ENCODE results near the gene DNAJC15.

The DNAJC15 gene

DNA sequence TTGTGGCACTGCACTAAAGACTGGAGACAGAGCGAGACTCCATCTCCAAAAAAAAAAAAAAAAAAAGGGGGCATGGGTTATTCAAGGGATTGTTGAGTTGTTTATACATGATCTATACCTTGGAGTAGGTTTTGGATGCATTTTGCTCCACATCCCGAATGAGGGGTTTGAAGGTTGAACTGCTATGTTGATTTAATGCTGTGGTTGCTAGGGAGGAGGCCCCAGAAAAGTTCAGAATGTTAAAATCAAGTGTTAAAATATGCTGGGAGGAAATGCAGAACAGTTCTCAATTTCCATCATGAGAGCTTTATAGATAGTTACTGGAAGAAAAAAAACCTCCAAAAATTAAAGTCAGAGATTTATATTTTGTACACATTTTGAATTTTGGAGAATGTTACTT is 116.5 kb downstream of the DNAJC15 start:
- H3K27me3 ChIP-seq (ENCODE audit: control insufficient read depth, insufficient read depth, low read length) = no peaks in the 10 kb centered on the region
- no peak overlapping the region for H3K27ac ChIP-seq (ENCODE audit: low read depth, low read length)
- no peak overlapping the region for H3K9ac ChIP-seq (ENCODE audit: low read length)

DNA sequence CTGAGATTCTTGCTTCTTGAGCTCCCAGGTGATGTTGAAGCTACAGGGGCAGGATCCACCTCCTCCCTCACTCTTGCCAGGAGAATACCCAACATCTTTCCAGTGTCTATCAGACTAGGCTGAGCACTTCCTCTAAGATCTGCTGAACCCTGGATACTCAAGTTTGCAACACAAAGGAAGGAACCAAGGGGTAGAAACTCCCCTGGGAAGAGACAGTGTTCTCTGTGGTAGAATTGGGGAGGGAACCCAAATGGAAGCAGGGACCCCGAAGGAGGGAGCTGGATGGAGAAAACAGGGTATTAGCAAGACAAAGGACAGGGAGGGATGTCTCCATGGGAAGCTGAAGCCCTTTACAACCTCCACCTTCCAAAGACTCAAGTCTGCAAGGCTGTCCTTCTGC is 117.6 kb downstream of the DNAJC15 start:
- H3K36me3 ChIP-seq (ENCODE audit: control insufficient read depth, insufficient read depth, low read length) = no peaks in the 10 kb centered on the region
- peaks cover 3% of the 10 kb centered on the region for H3K4me1 ChIP-seq (ENCODE audit: control insufficient read depth, insufficient read depth, low read length)
- no peak overlapping the region for H3K27ac ChIP-seq (ENCODE audit: low read depth, low read length)
- no peaks in the 10 kb centered on the region for H3K27me3 ChIP-seq (ENCODE audit: control insufficient read depth, insufficient read depth, low read length)
- H3K4me3 ChIP-seq (ENCODE audit: low read length) = no peak overlapping the region
- no peak overlapping the region for H3K9ac ChIP-seq (ENCODE audit: low read length)

More for the DNA sequence above, 116.5 kb downstream of the DNAJC15 start:
- Histone ChIP-seq H3K4me1 (ENCODE audit: control insufficient read depth, insufficient read depth, low read length) (peaks cover 3% of the 10 kb centered on the region), H3K4me3 (ENCODE audit: low read length) (no peak overlapping the region), H3K36me3 (ENCODE audit: control insufficient read depth, insufficient read depth, low read length) (no peaks in the 10 kb centered on the region)

DNA sequence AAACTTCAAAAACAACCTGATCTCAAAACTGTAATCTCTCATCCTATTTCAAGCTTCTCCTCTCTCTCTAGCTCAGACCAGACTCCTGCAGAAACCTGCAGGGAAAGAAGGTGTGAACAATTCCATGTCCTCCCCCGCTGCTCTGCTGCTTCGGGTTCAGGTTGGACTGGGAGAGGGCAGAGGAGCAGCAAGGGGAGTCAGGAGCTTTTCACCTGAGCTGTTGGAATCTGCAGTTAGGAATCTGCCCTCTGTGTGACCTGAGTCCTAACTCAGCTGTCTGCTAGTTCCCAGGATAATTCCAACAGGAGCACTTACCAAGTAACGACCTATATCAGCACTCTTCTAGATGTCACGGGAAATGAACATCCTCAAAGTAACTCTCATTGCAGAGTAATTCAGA is 118.3 kb downstream of the DNAJC15 start:
- Histone ChIP-seq H3K9ac (ENCODE audit: low read length) (no peak overlapping the region), H3K36me3 (ENCODE audit: control insufficient read depth, insufficient read depth, low read length) (no peaks in the 10 kb centered on the region), H3K4me3 (ENCODE audit: low read length) (no peak overlapping the region), H3K27me3 (ENCODE audit: control insufficient read depth, insufficient read depth, low read length) (no peaks in the 10 kb centered on the region), H3K4me1 (ENCODE audit: control insufficient read depth, insufficient read depth, low read length) (peaks cover 3% of the 10 kb centered on the region), H3K27ac (ENCODE audit: low read depth, low read length) (no peak overlapping the region)

DNA sequence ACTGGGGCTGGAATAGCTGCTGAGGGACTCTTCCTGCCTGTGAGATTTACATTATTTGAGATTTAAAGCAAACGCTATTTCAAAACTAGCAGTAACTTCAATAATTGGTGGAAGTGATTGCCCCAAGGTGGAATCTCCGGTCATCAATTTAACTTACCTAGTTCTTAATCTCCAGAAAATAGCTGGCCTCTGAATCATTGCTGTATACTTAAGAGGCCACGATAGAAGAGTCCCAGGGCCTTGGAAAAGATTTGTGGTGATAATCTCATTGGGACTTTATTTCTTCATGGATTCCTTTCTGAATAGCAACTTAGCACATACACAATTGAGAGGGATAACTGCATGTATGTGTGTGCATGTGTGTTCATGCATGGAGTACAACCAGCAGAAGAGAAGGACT is 120.2 kb downstream of the DNAJC15 start:
- Histone ChIP-seq H3K4me1 (ENCODE audit: control insufficient read depth, insufficient read depth, low read length) (peaks cover 3% of the 10 kb centered on the region), H3K4me3 (ENCODE audit: low read length) (no peak overlapping the region), H3K36me3 (ENCODE audit: control insufficient read depth, insufficient read depth, low read length) (no peaks in the 10 kb centered on the region), H3K27me3 (ENCODE audit: control insufficient read depth, insufficient read depth, low read length) (no peaks in the 10 kb centered on the region), H3K9ac (ENCODE audit: low read length) (no peak overlapping the region), H3K27ac (ENCODE audit: low read depth, low read length) (no peak overlapping the region)

DNA sequence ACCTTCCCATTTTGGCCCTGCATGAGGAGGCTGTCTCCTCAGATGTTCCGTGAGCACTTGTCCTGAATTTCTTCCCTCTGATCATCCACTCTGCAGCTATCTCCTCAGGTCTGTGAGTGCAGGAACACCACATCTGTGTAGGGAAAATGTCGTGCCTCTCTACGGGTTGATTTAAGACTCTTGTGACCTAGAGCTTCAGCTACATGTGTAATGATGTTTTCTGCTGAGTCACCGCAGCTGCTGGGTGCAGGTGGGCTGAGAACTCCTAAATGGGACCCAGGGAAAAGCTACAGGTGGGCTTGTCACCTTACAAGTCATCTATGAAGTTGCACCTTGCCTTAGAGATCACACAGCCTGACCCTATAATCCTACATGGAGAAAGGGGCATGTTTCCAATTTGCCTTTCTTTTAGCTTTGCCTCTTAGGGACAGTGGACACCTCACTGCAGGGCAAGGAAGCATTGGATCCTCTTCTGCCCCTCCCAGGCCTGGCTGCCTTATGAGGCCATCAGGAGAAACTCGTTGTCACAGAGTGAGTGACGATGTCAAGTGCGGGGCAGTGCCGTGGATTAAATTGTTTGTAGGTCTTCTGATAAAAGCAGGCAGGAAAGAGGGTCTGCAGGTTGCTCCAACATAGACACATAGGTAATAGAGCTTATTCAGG is 122.3 kb downstream of the DNAJC15 start:
- H3K9ac ChIP-seq (ENCODE audit: low read length) = no peak overlapping the region
- no peaks in the 10 kb centered on the region for H3K27me3 ChIP-seq (ENCODE audit: control insufficient read depth, insufficient read depth, low read length)
- H3K4me1 ChIP-seq (ENCODE audit: control insufficient read depth, insufficient read depth, low read length) = no peaks in the 10 kb centered on the region

DNA sequence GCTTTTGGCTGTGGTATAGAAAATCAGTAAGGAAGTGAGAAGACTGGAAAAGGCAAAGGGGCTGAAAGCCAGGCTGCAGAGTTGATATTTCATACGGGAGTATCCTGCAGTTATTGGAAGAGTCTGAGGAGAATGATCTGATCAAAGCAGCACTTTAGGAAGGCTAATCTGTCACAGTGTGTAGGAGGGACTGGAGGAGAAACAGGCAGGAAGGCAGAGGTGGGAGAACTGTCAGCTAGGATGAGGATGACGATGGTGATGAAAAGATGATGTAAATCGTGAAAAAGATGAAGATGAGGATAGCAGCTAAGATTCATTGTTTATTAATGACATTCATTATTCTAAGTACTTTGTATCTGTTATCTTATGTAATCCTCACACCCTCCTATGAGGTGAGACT is 123.0 kb downstream of the DNAJC15 start:
- no peaks in the 10 kb centered on the region for H3K4me1 ChIP-seq (ENCODE audit: control insufficient read depth, insufficient read depth, low read length)
- H3K4me3 ChIP-seq (ENCODE audit: low read length) = no peak overlapping the region

More for the DNA sequence above, 122.3 kb downstream of the DNAJC15 start:
- Histone ChIP-seq H3K36me3 (ENCODE audit: control insufficient read depth, insufficient read depth, low read length) (no peaks in the 10 kb centered on the region), H3K4me3 (ENCODE audit: low read length) (no peak overlapping the region), H3K27ac (ENCODE audit: low read depth, low read length) (no peak overlapping the region)

DNA sequence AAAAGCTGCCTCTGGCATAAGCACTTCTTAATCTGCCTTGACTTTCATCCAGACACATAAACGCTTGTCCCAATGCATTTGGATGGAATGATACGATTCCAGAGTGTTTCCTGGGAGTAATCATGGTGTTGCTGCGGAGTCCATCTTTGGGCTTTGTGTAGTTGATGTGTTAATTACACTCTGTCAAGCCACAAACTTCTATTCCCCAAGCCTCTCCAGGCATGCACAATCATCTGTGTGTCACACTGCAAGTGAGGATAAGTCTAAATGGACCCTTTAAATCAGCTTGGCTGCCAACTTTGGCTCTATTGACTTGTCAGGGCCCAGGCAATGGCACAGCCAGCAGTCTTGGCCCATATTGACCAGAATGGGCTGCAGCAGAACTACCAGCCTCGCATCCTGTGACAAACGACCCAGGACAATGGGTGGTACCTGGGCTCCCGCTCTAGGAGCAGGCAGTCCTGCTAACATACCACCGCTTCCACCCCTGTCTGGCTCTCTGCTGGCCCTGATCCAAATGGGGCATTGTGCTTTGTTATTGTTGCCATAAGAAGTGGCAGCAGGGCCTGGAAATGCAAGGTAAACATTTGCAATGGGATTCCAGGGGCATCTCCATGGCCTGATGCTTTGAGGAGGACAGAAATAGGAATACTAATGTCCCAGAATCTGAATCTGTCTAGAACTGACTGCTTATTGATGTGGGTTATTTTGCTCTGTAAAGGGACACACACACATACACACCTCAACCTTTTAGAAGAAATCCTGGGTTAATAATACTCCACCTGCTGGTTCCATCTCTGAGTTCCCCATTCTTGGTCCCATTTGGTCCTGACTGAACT is 127.2 kb downstream of the DNAJC15 start:
- no peak overlapping the region for H3K27ac ChIP-seq (ENCODE audit: low read depth, low read length)
- H3K4me1 ChIP-seq (ENCODE audit: control insufficient read depth, insufficient read depth, low read length) = no peaks in the 10 kb centered on the region
- H3K36me3 ChIP-seq (ENCODE audit: control insufficient read depth, insufficient read depth, low read length) = no peaks in the 10 kb centered on the region
- H3K4me3 ChIP-seq (ENCODE audit: low read length) = no peak overlapping the region
- no peaks in the 10 kb centered on the region for H3K27me3 ChIP-seq (ENCODE audit: control insufficient read depth, insufficient read depth, low read length)
- no peak overlapping the region for H3K9ac ChIP-seq (ENCODE audit: low read length)

More for the DNA sequence above, 123.0 kb downstream of the DNAJC15 start:
- Histone ChIP-seq H3K27ac (ENCODE audit: low read depth, low read length) (no peak overlapping the region), H3K9ac (ENCODE audit: low read length) (no peak overlapping the region), H3K36me3 (ENCODE audit: control insufficient read depth, insufficient read depth, low read length) (no peaks in the 10 kb centered on the region), H3K27me3 (ENCODE audit: control insufficient read depth, insufficient read depth, low read length) (no peaks in the 10 kb centered on the region)

DNA sequence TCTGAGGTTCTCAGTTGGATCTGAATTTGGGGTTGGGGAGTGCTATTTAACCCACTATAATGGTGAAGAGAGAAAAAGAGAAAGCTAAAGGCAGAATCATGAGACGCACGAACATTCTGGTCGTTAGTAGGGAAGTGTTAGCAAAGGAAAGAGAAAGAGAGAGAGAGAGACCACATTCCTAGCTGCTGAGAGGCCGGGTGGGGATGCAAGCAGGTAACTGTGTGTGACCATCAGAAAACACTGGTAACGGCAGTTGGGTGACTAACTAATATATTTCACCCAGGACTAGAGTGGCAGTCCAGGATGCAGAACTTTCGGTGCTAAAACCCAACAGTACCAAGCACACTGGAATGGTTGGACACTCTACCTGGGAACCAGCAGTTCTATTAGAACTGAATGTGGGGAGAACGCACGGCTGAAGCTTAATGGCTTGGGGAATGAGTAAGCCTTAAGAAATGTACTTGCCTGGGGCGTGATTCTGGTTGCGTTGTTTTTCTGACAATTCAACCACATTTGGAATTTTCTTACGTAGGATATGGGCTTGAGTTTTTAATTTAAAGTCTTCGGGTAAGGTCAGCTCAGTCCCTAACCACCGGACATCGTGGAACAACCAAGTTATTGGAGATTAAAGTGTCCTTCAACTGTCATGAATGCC is 130.2 kb downstream of the DNAJC15 start:
- Histone ChIP-seq H3K36me3 (ENCODE audit: control insufficient read depth, insufficient read depth, low read length) (no peaks in the 10 kb centered on the region), H3K9ac (ENCODE audit: low read length) (no peak overlapping the region), H3K4me1 (ENCODE audit: control insufficient read depth, insufficient read depth, low read length) (no peaks in the 10 kb centered on the region), H3K27ac (ENCODE audit: low read depth, low read length) (no peak overlapping the region), H3K4me3 (ENCODE audit: low read length) (no peak overlapping the region), H3K27me3 (ENCODE audit: control insufficient read depth, insufficient read depth, low read length) (no peaks in the 10 kb centered on the region)

DNA sequence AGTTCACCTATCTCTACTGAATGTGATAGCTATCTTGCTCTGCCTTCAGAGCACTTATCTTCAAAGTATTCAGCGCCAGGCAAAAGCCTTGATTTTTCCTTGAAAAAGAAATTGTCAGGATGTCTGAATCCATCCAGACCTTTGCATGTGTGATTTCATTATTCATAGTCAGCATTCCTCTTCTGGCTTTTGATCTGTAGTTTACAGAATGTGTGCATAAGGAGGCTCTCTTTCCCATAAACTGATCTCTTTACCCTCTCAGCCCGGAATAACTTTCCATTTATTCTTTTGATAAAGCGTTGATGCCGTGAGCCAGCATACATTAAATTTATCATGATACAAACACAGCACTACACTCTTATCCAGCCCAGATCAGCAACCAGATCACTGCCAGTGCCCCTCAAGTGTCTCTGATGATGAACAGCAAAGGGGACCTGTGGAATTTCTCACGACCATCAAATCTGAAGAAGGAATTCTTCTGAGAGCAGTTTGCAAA is 130.8 kb downstream of the DNAJC15 start:
- Histone ChIP-seq H3K4me3 (ENCODE audit: low read length) (no peak overlapping the region), H3K27me3 (ENCODE audit: control insufficient read depth, insufficient read depth, low read length) (no peaks in the 10 kb centered on the region)

DNA sequence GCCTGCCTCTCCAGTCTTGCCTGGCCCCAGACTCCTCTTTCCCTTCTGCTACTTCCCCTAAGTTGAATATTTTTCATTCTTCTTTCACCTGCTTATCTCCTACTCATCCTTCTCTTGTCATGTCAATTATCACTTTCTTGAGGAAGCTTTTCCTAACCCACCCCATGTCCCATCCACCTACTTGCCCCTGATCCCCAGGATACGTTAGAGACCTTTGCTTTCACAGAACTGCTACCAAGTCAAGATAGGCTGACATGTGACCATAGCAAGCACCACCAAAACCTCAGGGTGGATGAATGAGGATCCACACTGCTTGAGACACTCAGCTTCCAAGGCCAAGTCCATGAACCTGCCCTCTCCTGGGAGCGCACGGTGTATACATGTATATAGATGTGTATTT is 131.5 kb downstream of the DNAJC15 start:
- Histone ChIP-seq H3K4me1 (ENCODE audit: control insufficient read depth, insufficient read depth, low read length) (no peaks in the 10 kb centered on the region), H3K27ac (ENCODE audit: low read depth, low read length) (no peak overlapping the region), H3K36me3 (ENCODE audit: control insufficient read depth, insufficient read depth, low read length) (no peaks in the 10 kb centered on the region), H3K4me3 (ENCODE audit: low read length) (no peak overlapping the region), H3K27me3 (ENCODE audit: control insufficient read depth, insufficient read depth, low read length) (no peaks in the 10 kb centered on the region), H3K9ac (ENCODE audit: low read length) (no peak overlapping the region)

More for the DNA sequence above, 130.8 kb downstream of the DNAJC15 start:
- Histone ChIP-seq H3K4me1 (ENCODE audit: control insufficient read depth, insufficient read depth, low read length) (no peaks in the 10 kb centered on the region), H3K9ac (ENCODE audit: low read length) (no peak overlapping the region), H3K36me3 (ENCODE audit: control insufficient read depth, insufficient read depth, low read length) (no peaks in the 10 kb centered on the region), H3K27ac (ENCODE audit: low read depth, low read length) (no peak overlapping the region)

DNA sequence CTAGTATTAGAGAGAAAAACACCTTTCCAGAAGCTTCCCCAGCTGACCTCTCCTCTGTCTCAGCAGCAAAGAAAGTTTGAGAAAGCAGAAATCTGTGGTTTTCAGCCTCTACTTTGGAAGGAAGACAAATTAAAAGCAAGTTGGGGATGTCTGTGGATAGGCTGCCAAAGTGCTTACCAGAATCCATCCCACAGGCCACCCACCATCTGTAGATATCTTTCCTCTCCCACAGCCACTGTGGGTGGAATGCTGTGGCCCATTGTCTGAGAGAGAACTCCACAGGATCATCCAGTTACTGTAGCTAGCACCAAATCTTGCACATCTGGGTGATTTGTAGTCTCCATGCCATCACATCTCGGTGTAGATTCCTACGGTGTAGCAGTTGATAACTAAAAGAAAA is 133.5 kb downstream of the DNAJC15 start:
- no peaks in the 10 kb centered on the region for H3K27me3 ChIP-seq (ENCODE audit: control insufficient read depth, insufficient read depth, low read length)
- no peak overlapping the region for H3K27ac ChIP-seq (ENCODE audit: low read depth, low read length)
- no peak overlapping the region for H3K4me3 ChIP-seq (ENCODE audit: low read length)
- H3K36me3 ChIP-seq (ENCODE audit: control insufficient read depth, insufficient read depth, low read length) = no peaks in the 10 kb centered on the region
- no peak overlapping the region for H3K9ac ChIP-seq (ENCODE audit: low read length)
- H3K4me1 ChIP-seq (ENCODE audit: control insufficient read depth, insufficient read depth, low read length) = no peaks in the 10 kb centered on the region

DNA sequence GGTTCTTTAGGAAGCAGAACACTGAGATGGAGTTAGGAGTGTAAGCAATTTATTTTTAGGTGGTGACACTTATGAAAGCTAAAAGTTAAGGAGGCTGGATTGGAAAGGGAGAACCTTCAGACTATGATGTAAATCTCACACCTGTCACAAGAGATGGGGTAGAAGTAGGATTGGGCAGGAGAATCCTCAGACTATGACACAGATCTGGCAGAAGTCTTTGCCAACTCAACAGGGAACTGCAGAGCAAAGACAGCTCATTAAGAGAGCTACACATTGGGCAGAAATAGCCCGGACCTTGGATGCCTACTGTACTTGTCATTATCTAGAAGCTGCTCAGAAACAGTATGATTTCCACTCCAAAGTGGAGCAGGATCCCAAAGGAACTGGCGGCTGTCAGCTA is 134.4 kb downstream of the DNAJC15 start:
- H3K4me3 ChIP-seq (ENCODE audit: low read length) = no peak overlapping the region
- H3K9ac ChIP-seq (ENCODE audit: low read length) = no peak overlapping the region
- no peaks in the 10 kb centered on the region for H3K4me1 ChIP-seq (ENCODE audit: control insufficient read depth, insufficient read depth, low read length)
- H3K27ac ChIP-seq (ENCODE audit: low read depth, low read length) = no peak overlapping the region
- H3K36me3 ChIP-seq (ENCODE audit: control insufficient read depth, insufficient read depth, low read length) = no peaks in the 10 kb centered on the region
- no peaks in the 10 kb centered on the region for H3K27me3 ChIP-seq (ENCODE audit: control insufficient read depth, insufficient read depth, low read length)

Data from rectal smooth muscle tissue (tissue), 1 donor.